K562 (cell line): ENCODE results near the gene SLC2A4. TPM values are rescaled to one million over a fixed set of nuclear protein-coding genes. Genes with fewer than 3 reads are reported as not detected.

Experiments used
- ATAC-seq: fragments of 200-7000 bp; cut with Tn5 transposase; 3 replicates; pipeline ENCODE4 v1.9.1; 2020; ENCODE audit warnings: moderate library complexity
- BruUV-seq: library from RNA; stranded (reverse); fragments of 400-500 nt; replicated peaks from 2 replicates; lab custom pipeline; 2021; lab: Mats Ljungman, UMichigan
- CTCF ChIA-PET: fragments of 300-600 bp; formaldehyde crosslinking; extraction: SDS; loops from one replicate; lab custom pipeline; 2021; ENCODE audit warnings: low intra/inter-chr PET ratio; lab: Yijun Ruan, JAX
- POLR2A ChIA-PET: fragments of 300-600, 350-650 bp; sonication (Branson Sonifier 250); formaldehyde crosslinking; extraction: SDS; loops from one replicate; lab custom pipeline; 2021; ENCODE audit warnings: antibody characterized with exemption, inconsistent platforms; lab: Yijun Ruan, JAX
- DNase-seq, 4 experiments: peaks; one replicate each; pipeline versions ENCODE4 v3.0.0 to v3.0.0-alpha.2; 2011 to 2018; ENCODE audit warnings: low spot score in 3 of 4, mixed read lengths in 3 of 4; ENCODE audit errors: extremely low read depth in 1 of 4
- FAIRE-seq: peaks from 2 replicates; lab custom pipeline; 2011; peaks lifted over from hg19 to GRCh38; lab: Jason Lieb, UNC
- H2AFZ ChIP-seq: 2 replicates; pipeline ENCODE4 v1.6.0; 2011; ENCODE audit warnings: low read depth, low read length, control low read depth, inconsistent platforms
- H3K27ac ChIP-seq: fragments of 200-600 bp; 3 replicates; pipeline ENCODE4 v1.8.0; 2011; ENCODE audit warnings: low read depth, mild to moderate bottlenecking, control low read depth, inconsistent platforms, low read length, moderate library complexity, mixed read lengths; ENCODE audit errors: extremely low read depth
- H3K27me3 ChIP-seq, 2 experiments: fragments of 300-600 bp in 1 of 2; 2 replicates in 1 of 2; 3 replicates in 1 of 2; pipeline versions ENCODE4 v1.6.0 to v1.8.0; 2011; ENCODE audit warnings: inconsistent platforms in 2 of 2, low read length in 2 of 2, mild to moderate bottlenecking in 1 of 2, mixed read lengths in 1 of 2, moderate library complexity in 1 of 2; ENCODE audit not compliant: control insufficient read depth in 2 of 2, insufficient read depth in 2 of 2
- H3K36me3 ChIP-seq: fragments of 300-600 bp; 3 replicates; pipeline ENCODE4 v1.8.0; 2011; ENCODE audit warnings: mild to moderate bottlenecking, low read length, inconsistent platforms; ENCODE audit not compliant: control insufficient read depth, insufficient read depth
- H3K4me1 ChIP-seq, 2 experiments: fragments of 200-600 bp in 1 of 2; replicated peaks in 1 of 2; 2 replicates in 1 of 2; 3 replicates in 1 of 2; pipeline versions ENCODE4 v1.5.1 to v1.8.0; 2011; ENCODE audit warnings: inconsistent platforms in 2 of 2, low read length in 2 of 2, mild to moderate bottlenecking in 1 of 2, mixed read lengths in 1 of 2, moderate library complexity in 1 of 2; ENCODE audit not compliant: control insufficient read depth in 2 of 2, insufficient read depth in 2 of 2
- H3K4me2 ChIP-seq: 2 replicates; pipeline ENCODE4 v1.6.1; 2011; ENCODE audit warnings: low read length, control low read depth, inconsistent platforms, mixed read lengths; ENCODE audit not compliant: insufficient read depth
- H3K4me3 ChIP-seq: fragments of 200-600 bp; sonication (generic), shearing (Covaris generic); 2 replicates; pipeline ENCODE4 v1.5.1; 2016; ENCODE audit warnings: control low read depth, inconsistent platforms
- H3K79me2 ChIP-seq: fragments of 200-600 bp; 3 replicates; pipeline ENCODE4 v1.8.0; 2011; ENCODE audit warnings: low read length, inconsistent platforms; ENCODE audit not compliant: control insufficient read depth, insufficient read depth
- H3K9ac ChIP-seq, 2 experiments: 2 replicates each; pipeline versions ENCODE4 v1.6.0 to v1.6.1; 2011; ENCODE audit warnings: low read depth in 2 of 2, low read length in 2 of 2, control low read depth in 1 of 2, inconsistent platforms in 1 of 2, mild to moderate bottlenecking in 1 of 2, mixed read lengths in 1 of 2; ENCODE audit not compliant: insufficient read depth in 1 of 2
- H3K9me1 ChIP-seq: one replicate; pipeline ENCODE4 v1.6.0; 2011; ENCODE audit warnings: inconsistent platforms, mild to moderate bottlenecking, low read length, moderate library complexity; ENCODE audit not compliant: control insufficient read depth, insufficient read depth
- H3K9me3 ChIP-seq: replicated peaks from 2 replicates; pipeline ENCODE4 v1.5.1; 2011; ENCODE audit warnings: low read depth, low read length, inconsistent platforms; ENCODE audit not compliant: control insufficient read depth, insufficient read depth
- H4K20me1 ChIP-seq: replicated peaks from 2 replicates; pipeline ENCODE4 v1.6.1; 2011; ENCODE audit warnings: low read length, inconsistent platforms, mixed read lengths; ENCODE audit not compliant: control insufficient read depth, insufficient read depth
- CBX5 ChIP-seq: IDR thresholded peaks from 2 replicates; pipeline ENCODE4 v1.6.1; 2014; ENCODE audit warnings: low read depth, borderline replicate concordance
- GTF3C2 ChIP-seq: IDR thresholded peaks from 3 replicates; pipeline ENCODE4 v1.6.1; 2011; ENCODE audit warnings: borderline replicate concordance, mild to moderate bottlenecking, moderate library complexity; ENCODE audit not compliant: insufficient read length; ENCODE audit errors: extremely low read depth
- HEY1 ChIP-seq: fragments of 250-450 bp; sonication (Bioruptor Pico); IDR thresholded peaks from 2 replicates; pipeline ENCODE4 v1.5.0; 2020; ENCODE audit warnings: mild to moderate bottlenecking, moderate library complexity, borderline replicate concordance
- JUND ChIP-seq, 2 experiments: IDR thresholded peaks; 2 replicates in 1 of 2; 3 replicates in 1 of 2; pipeline ENCODE4 v1.6.1; 2011; ENCODE audit warnings: borderline replicate concordance in 2 of 2, low read depth in 2 of 2, low read length in 2 of 2, improper control_type of control experiment in 1 of 2, missing biosample characterization in 1 of 2, missing genetic modification characterization in 1 of 2, missing genetic modification reagents in 1 of 2
- LCOR ChIP-seq: sonication (generic); formaldehyde crosslinking; IDR thresholded peaks from 2 replicates; pipeline ENCODE4 v1.8.0; 2022; ENCODE audit warnings: mild to moderate bottlenecking, missing genetic modification reagents
- MAFK ChIP-seq: IDR thresholded peaks from 2 replicates; pipeline ENCODE4 v1.6.1; 2011; ENCODE audit warnings: low read length, improper control_type of control experiment
- NCOA2 ChIP-seq, 2 experiments: fragments of 450-650 bp; IDR thresholded peaks; 2 replicates each; pipeline ENCODE4 v1.6.1; 2018; ENCODE audit warnings: mild to moderate bottlenecking in 2 of 2, moderate library complexity in 1 of 2; ENCODE audit not compliant: partially characterized antibody in 2 of 2
- RBM25 ChIP-seq: fragments of 200-400 bp; formaldehyde crosslinking; IDR thresholded peaks from 2 replicates; pipeline ENCODE4 v1.6.1; 2018; ENCODE audit warnings: low read length, low read depth, moderate library complexity; ENCODE audit not compliant: severe bottlenecking
- SETDB1 ChIP-seq: IDR thresholded peaks from one replicate; pipeline ENCODE4 v1.6.1; 2012; ENCODE audit warnings: low read length, control low read depth, inconsistent platforms
- TAF15 ChIP-seq: fragments of 200-400 bp; formaldehyde crosslinking; IDR thresholded peaks from 2 replicates; pipeline ENCODE4 v1.6.1; 2017; ENCODE audit warnings: mild to moderate bottlenecking, low read depth, low read length, moderate library complexity
- USF2 ChIP-seq: sonication (generic); formaldehyde crosslinking; IDR thresholded peaks from 2 replicates; pipeline ENCODE4 v1.5.0; 2020; ENCODE audit warnings: missing genetic modification reagents
- ZNF511 ChIP-seq: sonication (generic); formaldehyde crosslinking; IDR thresholded peaks from 2 replicates; pipeline ENCODE4 v1.8.0; 2022; ENCODE audit warnings: mild to moderate bottlenecking, missing genetic modification reagents
- ZNF583 ChIP-seq: fragments of 250-450 bp; sonication (Bioruptor Pico); IDR thresholded peaks from 2 replicates; pipeline ENCODE4 v1.4.0; 2020
- ZNF717 ChIP-seq: fragments of 250-450 bp; sonication (Bioruptor Pico); IDR thresholded peaks from 2 replicates; pipeline ENCODE4 v1.5.0; 2021
- WGBS: fragments of 100-300 bp; shearing (Covaris generic); methylation state at CpG from one replicate; pipeline ENCODE4 v1.1.6; 2016; ENCODE audit warnings: low coverage, mixed read lengths; ENCODE audit not compliant: insufficient coverage; ENCODE audit errors: missing lambda C conversion rate; 5-methylcytosine and 5-hydroxymethylcytosine counted together
- in situ Hi-C: fragments of 300-500 bp; cut with MboI; formaldehyde crosslinking; loops from 4 replicates; pipeline ENCODE4 v1.15.0; 2018; ENCODE audit warnings: inconsistent platforms, mixed read lengths
- intact Hi-C: fragments of 100-400 bp; cut with micrococcal nuclease; formaldehyde crosslinking; loops from 2 replicates; pipeline ENCODE4 v1.14.2; 2022
- polyA plus RNA-seq, 8 experiments: library from polyadenylated mRNA; depleted of rRNA in 4 of 8; stranded (reverse) in 5 of 8; unstranded in 3 of 8; fragments of >200 nt; fragmentation: Nextera tagmentation in 2 of 8; fragmentation: Illumina TruSeq in 1 of 8; extraction: Ambion mirVana in 2 of 8; extraction: Trizol in 1 of 8; gene quantifications; 2 replicates each; pipeline versions ENCODE4 v1.2.1 to v1.2.3, GENCODE V29; 2011 to 2014; ENCODE audit warnings: inconsistent platforms in 1 of 8, missing spikeins in 1 of 8
- total RNA-seq, 7 experiments: library from RNA; depleted of rRNA in 6 of 7; stranded (reverse); fragments of >200 nt in 6 of 7; fragmentation: Illumina TruSeq in 2 of 7; extraction: Trizol in 2 of 7; gene quantifications; 2 replicates each; pipeline versions ENCODE4 v1.2.1 to v1.2.3, GENCODE V29; 2011 to 2021; ENCODE audit warnings: low replicate concordance in 1 of 7
- TF ChIP-seq, protein P1 (sequence below): fragments of 450-650 bp; IDR thresholded peaks from 2 replicates; pipeline ENCODE4 v1.6.1; 2016; ENCODE audit warnings: antibody characterized with exemption
- TF ChIP-seq, protein P2 (sequence below): sonication (generic); formaldehyde crosslinking; IDR thresholded peaks from 2 replicates; pipeline ENCODE4 v1.8.0; 2022; ENCODE audit warnings: missing genetic modification reagents, mild to moderate bottlenecking, borderline replicate concordance

The SLC2A4 gene
- total and polyA plus RNA-seq, 9 of the 15 experiments (the other 6 are each of a cell fraction or from before 2014, with no cell fraction given): 0.74 to 3.5 (median 1.6) TPM

DNA sequence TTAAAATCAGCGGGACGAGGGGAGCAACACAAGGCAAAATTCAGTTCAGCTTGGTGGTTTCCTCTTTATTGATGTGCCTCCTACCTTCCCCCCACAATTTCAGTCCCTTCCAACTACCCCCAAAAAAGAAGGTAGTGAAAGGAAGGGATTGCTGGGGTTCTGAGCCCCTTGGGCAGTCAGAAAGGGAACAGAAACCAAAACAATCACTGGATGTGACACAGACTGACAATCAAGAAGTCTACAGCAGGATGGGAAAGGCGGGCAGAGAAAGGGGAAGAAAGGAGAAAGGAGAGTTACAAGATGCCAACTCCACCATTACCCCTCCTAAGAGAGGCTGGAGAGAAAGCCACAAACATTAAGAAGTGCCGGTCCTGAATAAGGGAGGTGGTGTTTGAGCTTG, 41.1 kb upstream of the SLC2A4 start:
- peak overlapping the region; percentile 98 for H3K27ac ChIP-seq
- peaks cover 53% of the 10 kb centered on the region; the same call in 2 of the 3 replicates for H3K36me3 ChIP-seq
- DNase-seq (no peak), ATAC-seq (no peak), FAIRE-seq (peak; percentile 57)
- peak overlapping the region; percentile 88 for H3K4me2 ChIP-seq
- ChIA-PET CTCF (no interaction called here), POLR2A (interaction anchor here (1.1 to 3.6 kb wide), 2 partner anchors 11 to 24 kb away, joined by 3 to 16 read pairs; partner anchors contain the start of genes CTDNEP1 and ELP5)
- BruUV-seq: no TSS peak
- in situ Hi-C loops (no loop called here), intact Hi-C loops (no loop called here)
- H3K27me3 ChIP-seq: no peaks in the 10 kb centered on the region
- peaks cover 64% of the 10 kb centered on the region for H3K79me2 ChIP-seq
- H3K4me3 ChIP-seq: peak overlapping the region; percentile 68
- H3K9ac ChIP-seq: peak overlapping the region; percentile 80 to 97; a peak in 3 of 4 replicates
- no peak overlapping the region for H2AFZ ChIP-seq
- 17% methylated on average over 4 of the region's 4 CpGs for WGBS
- H3K9me3 ChIP-seq: no peaks in the 10 kb centered on the region
- peaks cover 5% of the 10 kb centered on the region; the same call in 1 of the 2 replicates for H4K20me1 ChIP-seq
- no peaks in the 10 kb centered on the region for H3K9me1 ChIP-seq
- peaks cover 34 to 39% of the 10 kb centered on the region in 2 experiments; a peak in 4 of 5 replicates for H3K4me1 ChIP-seq
- no peak for TF ChIP-seq USF2 (CRISPR knock-in tag)
- TF ChIP-seq ZNF511 (CRISPR knock-in tag): no peak
- TF ChIP-seq GTF3C2: no peak
- TF ChIP-seq JUND (IDR thresholded peaks at IDR 0.05; ENCODE audit: borderline replicate concordance, low read depth, low read length): no peak
- no peak for TF ChIP-seq JUND (tag; IDR thresholded peaks at IDR 0.05; ENCODE audit: borderline replicate concordance, low read depth, low read length)
- TF ChIP-seq ZNF583 (CRISPR knock-in tag): no peak
- TF ChIP-seq SETDB1: no peak
- TF ChIP-seq, protein P1, sequence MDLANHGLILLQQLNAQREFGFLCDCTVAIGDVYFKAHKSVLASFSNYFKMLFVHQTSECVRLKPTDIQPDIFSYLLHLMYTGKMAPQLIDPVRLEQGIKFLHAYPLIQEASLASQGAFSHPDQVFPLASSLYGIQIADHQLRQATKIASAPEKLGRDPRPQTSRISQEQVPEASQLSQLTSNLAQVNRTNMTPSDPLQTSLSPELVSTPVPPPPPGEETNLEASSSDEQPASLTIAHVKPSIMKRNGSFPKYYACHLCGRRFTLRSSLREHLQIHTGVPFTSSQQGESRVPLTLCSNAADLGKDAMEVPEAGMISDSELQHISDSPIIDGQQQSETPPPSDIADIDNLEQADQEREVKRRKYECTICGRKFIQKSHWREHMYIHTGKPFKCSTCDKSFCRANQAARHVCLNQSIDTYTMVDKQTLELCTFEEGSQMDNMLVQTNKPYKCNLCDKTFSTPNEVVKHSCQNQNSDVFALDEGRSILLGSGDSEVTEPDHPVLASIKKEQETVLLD: no peak
- no peak for TF ChIP-seq RBM25
- TF ChIP-seq LCOR (CRISPR knock-in tag): no peak
- no peak for TF ChIP-seq HEY1 (CRISPR knock-in tag)
- TF ChIP-seq MAFK: no peak
- TF ChIP-seq CBX5: no peak
- no peak for TF ChIP-seq TAF15
- TF ChIP-seq, protein P2, sequence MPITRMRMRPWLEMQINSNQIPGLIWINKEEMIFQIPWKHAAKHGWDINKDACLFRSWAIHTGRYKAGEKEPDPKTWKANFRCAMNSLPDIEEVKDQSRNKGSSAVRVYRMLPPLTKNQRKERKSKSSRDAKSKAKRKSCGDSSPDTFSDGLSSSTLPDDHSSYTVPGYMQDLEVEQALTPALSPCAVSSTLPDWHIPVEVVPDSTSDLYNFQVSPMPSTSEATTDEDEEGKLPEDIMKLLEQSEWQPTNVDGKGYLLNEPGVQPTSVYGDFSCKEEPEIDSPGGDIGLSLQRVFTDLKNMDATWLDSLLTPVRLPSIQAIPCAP (CRISPR knock-in tag): no peak
- TF ChIP-seq NCOA2 (IDR thresholded peaks at IDR 0.05; ENCODE audit: partially characterized antibody in 2 of 2): no peak
- TF ChIP-seq ZNF717 (CRISPR knock-in tag): no peak
